Kidney (tissue), 14 donors: ENCODE measurements around the gene NAPB. TPM values are rescaled to one million over a fixed set of nuclear protein-coding genes. Genes with fewer than 3 reads are reported as not detected.

Experiments
- DNase-seq, 5 donors: peaks; one replicate each; pipeline ENCODE4 v3.0.0-alpha.2; 2013 to 2020
- FAIRE-seq: peaks from 2 replicates; lab custom pipeline; 2012; peaks lifted over from hg19 to GRCh38; lab: Jason Lieb, UNC
- H3K27ac ChIP-seq, 2 donors: one replicate each; pipeline ENCODE4 v1.7.0; 2013; ENCODE audit warnings: low read depth in 2 of 2, low read length in 2 of 2, inconsistent platforms in 1 of 2
- H3K27me3 ChIP-seq: one replicate; pipeline ENCODE4 v1.7.1; 2013; ENCODE audit warnings: low read length, inconsistent platforms; ENCODE audit not compliant: control insufficient read depth, insufficient read depth
- H3K36me3 ChIP-seq, 3 donors: one replicate each; pipeline versions ENCODE4 v1.7.0 to v1.7.1; 2013; ENCODE audit warnings: low read length in 3 of 3, control low read depth in 1 of 3, inconsistent platforms in 1 of 3; ENCODE audit not compliant: insufficient read depth in 3 of 3, control insufficient read depth in 2 of 3
- H3K4me1 ChIP-seq, 3 donors: one replicate each; pipeline versions ENCODE4 v1.7.0 to v1.7.1; 2013; ENCODE audit warnings: low read length in 3 of 3, inconsistent platforms in 1 of 3, low read depth in 1 of 3; ENCODE audit not compliant: control insufficient read depth in 2 of 3, insufficient read depth in 2 of 3
- H3K4me3 ChIP-seq, 3 donors: one replicate each; pipeline versions ENCODE4 v1.7.0 to v1.8.1; 2013; ENCODE audit warnings: low read length in 3 of 3, control low read depth in 1 of 3, inconsistent platforms in 1 of 3
- H3K9ac ChIP-seq, 3 donors: one replicate each; pipeline versions ENCODE4 v1.7.0 to v1.7.1; 2013; ENCODE audit warnings: low read length in 3 of 3, control low read depth in 1 of 3, inconsistent platforms in 1 of 3
- H3K9me3 ChIP-seq, 3 donors: one replicate each; pipeline versions ENCODE4 v1.7.0 to v1.7.1; 2013; ENCODE audit warnings: low read length in 3 of 3, control low read depth in 1 of 3, inconsistent platforms in 1 of 3; ENCODE audit not compliant: control insufficient read depth in 2 of 3, insufficient read depth in 1 of 3
- intact Hi-C: fragments of 100-400 bp; cut with DNase I; formaldehyde crosslinking; loops from one replicate; pipeline ENCODE4 v1.11.1; 2022
- polyA plus RNA-seq: library from polyadenylated mRNA; stranded (reverse); fragments of 350-450 nt; fragmentation: Illumina TruSeq; extraction: RNeasy Lipid Tissue Mini Kit (QIAGEN cat#74804); gene quantifications from one replicate; pipeline ENCODE4 v1.2.3, GENCODE V29; 2014; ENCODE audit warnings: low read depth, low replicate concordance; ENCODE audit not compliant: insufficient read depth
- total RNA-seq: library from RNA; stranded (reverse); fragmentation: NEBNext Ultra II Directional; extraction: Animal tissue kit (Norgen Biotek cat#: 25700); gene quantifications from one replicate; pipeline ENCODE4 v1.2.1, GENCODE V29; 2021
- TF ChIP-seq, protein P1 (sequence below): IDR thresholded peaks from 3 replicates; pipeline ENCODE4 v1.5.1; 2012; ENCODE audit warnings: mild to moderate bottlenecking, moderate library complexity, borderline replicate concordance; ENCODE audit not compliant: insufficient read depth; ENCODE audit errors: extremely low read depth
- donor health status: control.
- donor health status: control.
- donor health status: control.
- donor health status: control.
- donor health status: control.
- donor health status: DM: yes; HTN: yes; CAD: no.
- donor health status: Normal renal cell carcinoma (clear cell type).

Gene NAPB
- total and polyA plus RNA-seq, 2 donors from 2014 or later, result 5.3 to 9.6 TPM

DNA sequence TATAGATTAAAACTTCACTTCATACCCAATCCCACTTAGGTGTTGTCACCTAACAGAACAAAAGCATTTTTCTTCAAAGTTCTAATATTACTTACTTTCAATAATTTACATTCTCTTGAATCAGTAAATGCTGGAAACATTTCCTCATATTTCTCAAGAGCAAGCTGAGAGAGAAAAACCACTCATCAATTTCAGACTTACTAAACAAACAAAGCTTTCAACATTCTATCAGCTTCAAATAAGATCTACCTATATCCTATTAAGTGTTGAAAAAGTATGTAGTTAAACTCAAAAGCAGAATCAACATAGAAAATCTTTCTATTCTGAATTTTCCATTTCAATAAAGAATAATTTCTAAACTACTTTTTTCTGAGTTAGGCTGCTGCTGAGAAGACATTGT, 41.5 kb downstream of the NAPB start:
- Histone ChIP-seq H3K27me3 (no peaks in the 10 kb centered on the region), H3K4me3 (no peak overlapping the region), H3K9me3 (no peaks in the 10 kb centered on the region), H3K9ac (no peak overlapping the region), H3K27ac (no peak overlapping the region), H3K36me3 (peaks cover 0 to 30% (median 11%) of the 10 kb centered on the region in 3 donors), H3K4me1 (peaks cover 0 to 2% (median 0%) of the 10 kb centered on the region in 3 donors)
- TF ChIP-seq, protein P1, sequence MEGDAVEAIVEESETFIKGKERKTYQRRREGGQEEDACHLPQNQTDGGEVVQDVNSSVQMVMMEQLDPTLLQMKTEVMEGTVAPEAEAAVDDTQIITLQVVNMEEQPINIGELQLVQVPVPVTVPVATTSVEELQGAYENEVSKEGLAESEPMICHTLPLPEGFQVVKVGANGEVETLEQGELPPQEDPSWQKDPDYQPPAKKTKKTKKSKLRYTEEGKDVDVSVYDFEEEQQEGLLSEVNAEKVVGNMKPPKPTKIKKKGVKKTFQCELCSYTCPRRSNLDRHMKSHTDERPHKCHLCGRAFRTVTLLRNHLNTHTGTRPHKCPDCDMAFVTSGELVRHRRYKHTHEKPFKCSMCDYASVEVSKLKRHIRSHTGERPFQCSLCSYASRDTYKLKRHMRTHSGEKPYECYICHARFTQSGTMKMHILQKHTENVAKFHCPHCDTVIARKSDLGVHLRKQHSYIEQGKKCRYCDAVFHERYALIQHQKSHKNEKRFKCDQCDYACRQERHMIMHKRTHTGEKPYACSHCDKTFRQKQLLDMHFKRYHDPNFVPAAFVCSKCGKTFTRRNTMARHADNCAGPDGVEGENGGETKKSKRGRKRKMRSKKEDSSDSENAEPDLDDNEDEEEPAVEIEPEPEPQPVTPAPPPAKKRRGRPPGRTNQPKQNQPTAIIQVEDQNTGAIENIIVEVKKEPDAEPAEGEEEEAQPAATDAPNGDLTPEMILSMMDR, result no peak
- FAIRE-seq (no peak), DNase-seq (no peak)
- intact Hi-C loops, result no loop called here

DNA sequence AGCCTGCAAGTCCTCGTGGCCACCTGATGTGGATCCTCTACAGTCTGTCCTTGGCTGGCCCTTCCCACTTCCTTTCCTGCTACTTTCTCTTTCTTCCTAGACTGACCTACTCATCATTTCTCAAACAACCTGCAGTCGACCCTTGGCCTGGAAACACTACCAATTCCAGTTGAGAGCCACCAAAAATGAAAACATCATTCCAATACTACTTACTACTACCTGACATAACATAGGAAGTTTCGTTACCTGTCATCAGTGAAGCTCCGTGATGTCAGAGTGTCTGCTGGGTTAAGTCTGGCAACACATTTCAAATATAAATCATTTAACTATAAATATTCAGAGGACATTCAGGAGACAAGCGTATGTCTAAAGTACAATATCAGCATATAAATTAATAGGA, 45.5 kb downstream of the NAPB start:
- intact Hi-C loops, result no loop called here
- DNase-seq (no peak), FAIRE-seq (no peak)
- Histone ChIP-seq H3K27ac (no peak overlapping the region), H3K9me3 (no peaks in the 10 kb centered on the region), H3K4me1 (peaks cover 0 to 6% (median 2%) of the 10 kb centered on the region in 3 donors), H3K9ac (no peak overlapping the region), H3K36me3 (peaks cover 6 to 41% (median 21%) of the 10 kb centered on the region in 3 donors), H3K4me3 (no peak overlapping the region), H3K27me3 (no peaks in the 10 kb centered on the region)
- TF ChIP-seq, protein P1, result no peak

DNA sequence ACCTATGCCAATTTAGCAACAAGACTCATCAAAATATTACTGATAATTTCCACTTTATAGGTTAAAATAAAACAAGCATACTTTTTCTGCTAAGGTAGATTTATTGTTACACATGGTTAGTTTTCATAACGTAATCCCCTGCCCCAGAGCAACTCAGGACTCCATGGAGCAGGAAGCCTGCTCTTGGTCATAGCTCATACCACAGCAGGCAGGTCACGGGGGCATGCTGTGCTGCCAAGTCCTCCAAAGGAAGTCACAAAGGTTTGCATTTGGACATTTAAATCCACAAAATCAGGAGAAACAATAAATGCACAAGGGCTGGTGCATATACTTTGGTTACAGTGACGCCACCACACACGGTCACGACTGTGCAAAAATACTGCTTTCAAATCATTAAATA, 46.8 kb downstream of the NAPB start:
- FAIRE-seq (no peak), DNase-seq (no peak)
- Histone ChIP-seq H3K27ac (no peak overlapping the region), H3K4me1 (peaks cover 0 to 6% (median 2%) of the 10 kb centered on the region in 3 donors), H3K9ac (no peak overlapping the region), H3K4me3 (no peak overlapping the region), H3K9me3 (no peaks in the 10 kb centered on the region), H3K36me3 (peaks cover 11 to 53% (median 29%) of the 10 kb centered on the region in 3 donors), H3K27me3 (no peaks in the 10 kb centered on the region)
- intact Hi-C loops, result no loop called here
- TF ChIP-seq, protein P1, result no peak

DNA sequence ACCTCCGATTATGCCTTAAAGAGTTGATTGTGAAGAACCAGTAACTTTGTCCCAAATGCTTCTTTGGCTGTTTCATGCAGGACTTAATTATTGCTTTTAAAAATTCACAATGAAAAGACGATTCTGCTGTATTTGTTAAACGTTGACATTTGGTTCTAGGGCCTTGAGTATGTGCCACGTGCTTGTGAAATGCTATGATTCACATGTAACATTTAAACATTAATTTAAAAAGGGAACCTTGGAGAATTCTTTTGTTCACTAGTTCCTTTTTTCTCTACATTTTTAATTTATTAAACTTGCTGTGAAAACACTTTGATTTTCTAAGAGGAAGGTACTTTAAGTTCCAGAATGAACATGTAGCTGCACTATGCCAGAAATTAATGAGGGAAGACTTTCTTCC, 49.8 kb downstream of the NAPB start:
- Histone ChIP-seq H3K4me1 (peaks cover 0 to 26% (median 5%) of the 10 kb centered on the region in 3 donors), H3K27me3 (no peaks in the 10 kb centered on the region), H3K27ac (no peak overlapping the region), H3K9ac (no peak overlapping the region), H3K4me3 (no peak overlapping the region), H3K9me3 (no peaks in the 10 kb centered on the region), H3K36me3 (peaks cover 11 to 52% (median 28%) of the 10 kb centered on the region in 3 donors)
- intact Hi-C loops, result no loop called here
- no peak for FAIRE-seq
- no peak for DNase-seq
- TF ChIP-seq, protein P1, result no peak
